ENCODE data around the gene SLC16A8. TPM values are rescaled to one million over a fixed set of nuclear protein-coding genes. Genes with fewer than 3 reads are reported as not detected.
A peak's percentile ranks its signal among the peaks of the same experiment; 100 is the strongest.

The SLC16A8 gene
- total and polyA plus RNA-seq, 9 of the 15 experiments (the other 6 are each of a cell fraction or from before 2014, with no cell fraction given), result not detected

- TF ChIP-seq FOXK1 (CRISPR knock-in tag; IDR thresholded peaks at IDR 0.05; ENCODE audit: borderline replicate concordance) (no peak), XRCC4 (IDR thresholded peaks at IDR 0.05; ENCODE audit: extremely low read depth, insufficient read depth, insufficient read length) (no peak), HOXB6 (CRISPR knock-in tag; IDR thresholded peaks at IDR 0.05; ENCODE audit: borderline replicate concordance) (no peak), SMARCA4 (IDR thresholded peaks at IDR 0.05) (no peak), NONO (IDR thresholded peaks at IDR 0.05; ENCODE audit: low read depth in 2 of 2, low read length in 1 of 2) (no peak), ZNF124 (CRISPR knock-in tag; IDR thresholded peaks at IDR 0.05) (no peak), IFI16 (CRISPR knock-in tag; IDR thresholded peaks at IDR 0.05) (no peak), JUN (IDR thresholded peaks at IDR 0.05; ENCODE audit: borderline replicate concordance, low read depth, low read length) (no peak), JUN (CRISPR knock-in tag; IDR thresholded peaks at IDR 0.05; ENCODE audit: borderline replicate concordance) (no peak), DLX4 (CRISPR knock-in tag; IDR thresholded peaks at IDR 0.05) (no peak), ELF1 (tag; IDR thresholded peaks at IDR 0.05) (no peak), CBFA2T2 (conservative IDR thresholded peaks at IDR 0.05) (no peak), ZNF121 (CRISPR knock-in tag; conservative IDR thresholded peaks at IDR 0.05) (no peak), MCM5 (IDR thresholded peaks at IDR 0.05; ENCODE audit: low read depth) (no peak), ZNF24 (IDR thresholded peaks at IDR 0.05) (peak; percentile 77), RREB1 (CRISPR knock-in tag; IDR thresholded peaks at IDR 0.05) (no peak), ZBTB43 (CRISPR knock-in tag; IDR thresholded peaks at IDR 0.05) (no peak), NR0B1 (IDR thresholded peaks at IDR 0.05; ENCODE audit: partially characterized antibody) (no peak), CEBPB (tag; IDR thresholded peaks at IDR 0.05) (no peak)
Observed at GRCh38 chr22:38051900-38052862, 31.8 kb downstream of the SLC16A8 start (continued).
